Measurements from ENCODE around the gene BCAM. TPM values are rescaled to one million over a fixed set of nuclear protein-coding genes. Genes with fewer than 3 reads are reported as not detected.

BCAM gene
- total RNA-seq, 1 experiment from 2014 or later, result 78.7 TPM

DNA sequence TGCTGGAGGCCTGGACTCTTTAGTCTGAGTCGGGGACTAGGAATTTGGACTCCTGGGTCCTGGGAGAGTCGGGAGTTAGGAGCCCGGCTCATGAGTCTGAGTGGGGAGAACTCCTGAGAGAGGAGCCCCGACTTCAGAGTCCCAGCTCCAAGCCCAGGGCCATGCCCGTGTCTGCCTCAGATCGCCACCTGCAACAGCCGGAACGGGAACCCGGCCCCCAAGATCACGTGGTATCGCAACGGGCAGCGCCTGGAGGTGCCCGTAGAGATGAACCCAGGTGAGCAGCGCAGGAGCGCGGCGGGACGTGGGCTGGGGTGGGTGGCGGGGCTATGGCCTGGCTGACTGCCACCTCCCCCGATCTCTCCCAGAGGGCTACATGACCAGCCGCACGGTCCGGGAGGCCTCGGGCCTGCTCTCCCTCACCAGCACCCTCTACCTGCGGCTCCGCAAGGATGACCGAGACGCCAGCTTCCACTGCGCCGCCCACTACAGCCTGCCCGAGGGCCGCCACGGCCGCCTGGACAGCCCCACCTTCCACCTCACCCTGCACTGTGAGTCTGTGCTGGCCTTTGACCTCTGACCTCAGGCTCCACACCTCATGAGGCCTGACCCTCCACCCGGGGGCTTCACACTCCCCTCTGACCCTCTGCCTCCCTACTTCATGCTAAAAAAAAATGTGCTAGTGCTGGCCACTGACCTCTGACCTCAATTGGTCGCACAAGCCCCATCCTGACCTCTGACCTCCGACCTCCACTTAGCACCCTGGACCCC is 4.4 kb downstream of the BCAM start:
- DNase-seq (ENCODE audit: low read depth, low spot score) (no peak), ATAC-seq (no peak)
- TF ChIP-seq, protein P1, sequence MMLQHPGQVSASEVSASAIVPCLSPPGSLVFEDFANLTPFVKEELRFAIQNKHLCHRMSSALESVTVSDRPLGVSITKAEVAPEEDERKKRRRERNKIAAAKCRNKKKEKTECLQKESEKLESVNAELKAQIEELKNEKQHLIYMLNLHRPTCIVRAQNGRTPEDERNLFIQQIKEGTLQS (IDR thresholded peaks at IDR 0.05), result no peak
- TF ChIP-seq, protein P2, sequence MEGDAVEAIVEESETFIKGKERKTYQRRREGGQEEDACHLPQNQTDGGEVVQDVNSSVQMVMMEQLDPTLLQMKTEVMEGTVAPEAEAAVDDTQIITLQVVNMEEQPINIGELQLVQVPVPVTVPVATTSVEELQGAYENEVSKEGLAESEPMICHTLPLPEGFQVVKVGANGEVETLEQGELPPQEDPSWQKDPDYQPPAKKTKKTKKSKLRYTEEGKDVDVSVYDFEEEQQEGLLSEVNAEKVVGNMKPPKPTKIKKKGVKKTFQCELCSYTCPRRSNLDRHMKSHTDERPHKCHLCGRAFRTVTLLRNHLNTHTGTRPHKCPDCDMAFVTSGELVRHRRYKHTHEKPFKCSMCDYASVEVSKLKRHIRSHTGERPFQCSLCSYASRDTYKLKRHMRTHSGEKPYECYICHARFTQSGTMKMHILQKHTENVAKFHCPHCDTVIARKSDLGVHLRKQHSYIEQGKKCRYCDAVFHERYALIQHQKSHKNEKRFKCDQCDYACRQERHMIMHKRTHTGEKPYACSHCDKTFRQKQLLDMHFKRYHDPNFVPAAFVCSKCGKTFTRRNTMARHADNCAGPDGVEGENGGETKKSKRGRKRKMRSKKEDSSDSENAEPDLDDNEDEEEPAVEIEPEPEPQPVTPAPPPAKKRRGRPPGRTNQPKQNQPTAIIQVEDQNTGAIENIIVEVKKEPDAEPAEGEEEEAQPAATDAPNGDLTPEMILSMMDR (IDR thresholded peaks at IDR 0.05 in 2 of 3, conservative IDR thresholded peaks at IDR 0.05 in 1 of 3; ENCODE audit: borderline replicate concordance in 1 of 3, insufficient read depth in 1 of 3, low read depth in 2 of 3, low read length in 2 of 3), result peak in 2 of 3 experiments; percentile 8; a peak in 1 of 6 replicates
- Histone ChIP-seq H3K4me1 (ENCODE audit: control insufficient read depth in 1 of 2, insufficient read depth in 2 of 2, low read length in 2 of 2) (peaks cover 13 to 21% of the 10 kb centered on the region in 2 experiments), H3K9me2 (ENCODE audit: insufficient read depth) (no peaks in the 10 kb centered on the region), H3K4me2 (ENCODE audit: low read length) (no peak overlapping the region), H2AFZ (ENCODE audit: low read depth, low read length, poor library complexity, severe bottlenecking) (no peak overlapping the region), H3K4me3 (replicated peaks in 1 of 2; ENCODE audit: low read depth in 1 of 2, low read length in 2 of 2) (no peak overlapping the region), H3K9ac (ENCODE audit: low read length) (no peak overlapping the region), H3K9me3 (ENCODE audit: control insufficient read depth in 1 of 2, insufficient read depth in 1 of 2, low read depth in 1 of 2, low read length in 2 of 2) (no peaks in the 10 kb centered on the region), H3K36me3 (ENCODE audit: control insufficient read depth in 1 of 2, insufficient read depth in 2 of 2, low read length in 2 of 2) (peaks cover 9 to 10% of the 10 kb centered on the region in 2 experiments; a peak in 2 of 4 replicates), H3K79me2 (ENCODE audit: insufficient read depth, low read length) (no peaks in the 10 kb centered on the region; the same call in 1 of the 2 replicates), H3K27me3 (ENCODE audit: insufficient read depth, low read length) (no peaks in the 10 kb centered on the region), H4K20me1 (ENCODE audit: insufficient read depth) (no peaks in the 10 kb centered on the region), H3K27ac (ENCODE audit: low read depth, low read length) (no peak overlapping the region)
- ChIA-PET POLR2A (no interaction called here), RAD21 (ENCODE audit: low non-redundant PET in 1 of 2, low total read pairs in 2 of 2, uncharacterized antibody in 2 of 2, unreplicated experiment in 2 of 2) (no interaction called here), CTCF (no interaction called here)
- intact Hi-C loops (cut with micrococcal nuclease), result no loop called here
- no TSS peak for BruUV-seq (replicated peaks)

DNA sequence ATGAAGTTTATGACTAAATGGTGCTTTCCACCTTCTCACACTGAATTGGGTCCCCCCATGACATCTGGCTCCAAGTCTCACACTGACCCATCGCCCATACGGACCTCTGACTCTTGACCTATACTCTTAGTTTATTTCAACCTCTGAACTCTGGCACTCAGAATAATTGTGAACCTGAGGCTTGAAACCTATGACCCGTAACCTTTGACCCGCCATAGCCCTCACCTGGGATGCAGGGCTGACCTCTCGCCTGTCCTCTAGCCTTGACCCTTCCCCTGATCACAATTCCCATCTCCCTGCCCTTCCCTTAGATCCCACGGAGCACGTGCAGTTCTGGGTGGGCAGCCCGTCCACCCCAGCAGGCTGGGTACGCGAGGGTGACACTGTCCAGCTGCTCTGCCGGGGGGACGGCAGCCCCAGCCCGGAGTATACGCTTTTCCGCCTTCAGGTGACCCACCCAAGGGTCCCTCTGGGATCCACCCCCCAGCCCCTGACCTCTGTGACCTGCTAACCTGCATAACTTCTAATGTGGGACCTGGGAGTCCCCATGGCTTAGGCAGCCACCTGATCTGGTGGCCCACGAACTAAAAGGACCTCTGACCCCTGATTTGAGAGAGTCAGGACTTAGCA is 5.1 kb downstream of the BCAM start:
- TF ChIP-seq TCF7L2 (IDR thresholded peaks at IDR 0.05; ENCODE audit: borderline replicate concordance, extremely low read depth, insufficient read depth, insufficient read length), result no peak
- TF ChIP-seq, protein P3, sequence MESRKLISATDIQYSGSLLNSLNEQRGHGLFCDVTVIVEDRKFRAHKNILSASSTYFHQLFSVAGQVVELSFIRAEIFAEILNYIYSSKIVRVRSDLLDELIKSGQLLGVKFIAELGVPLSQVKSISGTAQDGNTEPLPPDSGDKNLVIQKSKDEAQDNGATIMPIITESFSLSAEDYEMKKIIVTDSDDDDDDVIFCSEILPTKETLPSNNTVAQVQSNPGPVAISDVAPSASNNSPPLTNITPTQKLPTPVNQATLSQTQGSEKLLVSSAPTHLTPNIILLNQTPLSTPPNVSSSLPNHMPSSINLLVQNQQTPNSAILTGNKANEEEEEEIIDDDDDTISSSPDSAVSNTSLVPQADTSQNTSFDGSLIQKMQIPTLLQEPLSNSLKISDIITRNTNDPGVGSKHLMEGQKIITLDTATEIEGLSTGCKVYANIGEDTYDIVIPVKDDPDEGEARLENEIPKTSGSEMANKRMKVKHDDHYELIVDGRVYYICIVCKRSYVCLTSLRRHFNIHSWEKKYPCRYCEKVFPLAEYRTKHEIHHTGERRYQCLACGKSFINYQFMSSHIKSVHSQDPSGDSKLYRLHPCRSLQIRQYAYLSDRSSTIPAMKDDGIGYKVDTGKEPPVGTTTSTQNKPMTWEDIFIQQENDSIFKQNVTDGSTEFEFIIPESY (IDR thresholded peaks at IDR 0.05; ENCODE audit: extremely low read depth, insufficient replicate concordance, low read length), result no peak
- no peak for TF ChIP-seq ZNF274 (IDR thresholded peaks at IDR 0.05; ENCODE audit: low read depth, low read length)
- TF ChIP-seq ZFX (IDR thresholded peaks at IDR 0.05), result no peak
- TF ChIP-seq EGR1 (IDR thresholded peaks at IDR 0.05; ENCODE audit: low read depth), result no peak
- no peak for TF ChIP-seq SP1 (IDR thresholded peaks at IDR 0.05; ENCODE audit: low read depth)
- no peak for TF ChIP-seq POLR2AphosphoS5 (IDR thresholded peaks at IDR 0.05; ENCODE audit: low read depth, low read length)
- no peak for TF ChIP-seq CEBPB (IDR thresholded peaks at IDR 0.05; ENCODE audit: low read depth)
- no peak for TF ChIP-seq JUND (IDR thresholded peaks at IDR 0.05)
- no peak for TF ChIP-seq SIN3A (IDR thresholded peaks at IDR 0.05; ENCODE audit: low read depth)
- Histone ChIP-seq H3K9me3 (ENCODE audit: control insufficient read depth in 1 of 2, insufficient read depth in 1 of 2, low read depth in 1 of 2, low read length in 2 of 2) (no peaks in the 10 kb centered on the region), H3K36me3 (ENCODE audit: control insufficient read depth in 1 of 2, insufficient read depth in 2 of 2, low read length in 2 of 2) (peaks cover 9 to 10% of the 10 kb centered on the region in 2 experiments; a peak in 3 of 4 replicates), H3K27ac (ENCODE audit: low read depth, low read length) (no peak overlapping the region), H3K9ac (ENCODE audit: low read length) (no peak overlapping the region), H3K4me3 (replicated peaks in 1 of 2; ENCODE audit: low read depth in 1 of 2, low read length in 2 of 2) (no peak overlapping the region), H3K4me1 (ENCODE audit: control insufficient read depth in 1 of 2, insufficient read depth in 2 of 2, low read length in 2 of 2) (peaks cover 9 to 16% of the 10 kb centered on the region in 2 experiments), H2AFZ (ENCODE audit: low read depth, low read length, poor library complexity, severe bottlenecking) (no peak overlapping the region), H3K4me2 (ENCODE audit: low read length) (no peak overlapping the region), H3K79me2 (ENCODE audit: insufficient read depth, low read length) (no peaks in the 10 kb centered on the region; the same call in 1 of the 2 replicates), H3K27me3 (ENCODE audit: insufficient read depth, low read length) (no peaks in the 10 kb centered on the region), H4K20me1 (ENCODE audit: insufficient read depth) (no peaks in the 10 kb centered on the region), H3K9me2 (ENCODE audit: insufficient read depth) (no peaks in the 10 kb centered on the region)
- ChIA-PET POLR2A (no interaction called here), RAD21 (ENCODE audit: low non-redundant PET in 1 of 2, low total read pairs in 2 of 2, uncharacterized antibody in 2 of 2, unreplicated experiment in 2 of 2) (no interaction called here), CTCF (no interaction called here)
- intact Hi-C loops (cut with micrococcal nuclease), result no loop called here
- DNase-seq (ENCODE audit: low read depth, low spot score) (no peak), ATAC-seq (no peak)
- BruUV-seq (replicated peaks), result no TSS peak

Measured in HCT116 (cell line).